AG10803 (cell line): ENCODE data around the gene PCDH17.

Source experiments
- DNase-seq: peaks from one replicate; pipeline ENCODE4 v3.0.0; 2010; ENCODE audit warnings: low read depth
- H3K4me3 ChIP-seq: 2 replicates; pipeline ENCODE4 v1.5.1; 2011; ENCODE audit warnings: mild to moderate bottlenecking, low read length, control low read depth
- TF ChIP-seq, protein P1 (sequence below): conservative IDR thresholded peaks from 2 replicates; pipeline ENCODE4 v1.5.1; 2011; ENCODE audit warnings: mild to moderate bottlenecking, low read length, control low read depth, inconsistent platforms

The PCDH17 gene

DNA sequence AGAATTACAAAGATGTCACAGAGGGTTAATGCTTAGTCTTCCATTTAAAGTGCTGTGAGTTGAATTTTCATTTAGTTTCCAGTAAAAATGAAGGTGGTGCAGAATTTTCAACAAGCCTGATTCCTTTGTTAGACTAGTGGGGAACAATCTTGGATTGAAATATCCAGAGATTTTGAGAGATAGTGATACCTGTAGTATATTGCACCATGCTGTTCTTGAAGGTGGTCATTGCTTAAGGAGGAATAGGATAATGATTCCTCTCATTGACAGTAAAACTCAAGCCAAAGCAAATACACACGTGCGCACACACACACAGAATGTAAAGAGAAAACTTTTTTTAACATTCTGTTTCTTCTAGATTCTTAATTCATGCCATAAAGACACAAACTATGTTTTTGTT is 5.3 kb downstream of the PCDH17 start:
- H3K4me3 ChIP-seq, result no peak overlapping the region
- TF ChIP-seq, protein P1, sequence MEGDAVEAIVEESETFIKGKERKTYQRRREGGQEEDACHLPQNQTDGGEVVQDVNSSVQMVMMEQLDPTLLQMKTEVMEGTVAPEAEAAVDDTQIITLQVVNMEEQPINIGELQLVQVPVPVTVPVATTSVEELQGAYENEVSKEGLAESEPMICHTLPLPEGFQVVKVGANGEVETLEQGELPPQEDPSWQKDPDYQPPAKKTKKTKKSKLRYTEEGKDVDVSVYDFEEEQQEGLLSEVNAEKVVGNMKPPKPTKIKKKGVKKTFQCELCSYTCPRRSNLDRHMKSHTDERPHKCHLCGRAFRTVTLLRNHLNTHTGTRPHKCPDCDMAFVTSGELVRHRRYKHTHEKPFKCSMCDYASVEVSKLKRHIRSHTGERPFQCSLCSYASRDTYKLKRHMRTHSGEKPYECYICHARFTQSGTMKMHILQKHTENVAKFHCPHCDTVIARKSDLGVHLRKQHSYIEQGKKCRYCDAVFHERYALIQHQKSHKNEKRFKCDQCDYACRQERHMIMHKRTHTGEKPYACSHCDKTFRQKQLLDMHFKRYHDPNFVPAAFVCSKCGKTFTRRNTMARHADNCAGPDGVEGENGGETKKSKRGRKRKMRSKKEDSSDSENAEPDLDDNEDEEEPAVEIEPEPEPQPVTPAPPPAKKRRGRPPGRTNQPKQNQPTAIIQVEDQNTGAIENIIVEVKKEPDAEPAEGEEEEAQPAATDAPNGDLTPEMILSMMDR, result no peak
- DNase-seq, result no peak

DNA sequence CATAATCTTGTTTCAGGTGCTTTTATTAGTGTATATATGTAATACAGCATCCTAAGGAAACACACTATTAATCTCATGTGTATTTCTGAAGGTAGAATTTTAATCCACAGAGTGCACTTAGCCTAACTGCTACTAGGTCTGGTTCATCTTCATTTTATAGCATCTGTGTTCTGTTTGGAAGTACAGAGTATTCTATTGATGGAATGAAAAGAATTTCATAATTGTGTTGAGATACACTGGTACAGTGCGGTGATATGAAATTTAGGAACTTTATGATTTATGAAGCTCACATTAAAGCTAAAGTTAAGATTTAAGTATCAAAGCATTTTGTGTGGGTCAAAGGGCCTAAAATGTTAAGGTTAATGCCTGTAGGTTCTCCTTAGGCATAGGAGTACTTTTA is 6.0 kb downstream of the PCDH17 start:
- TF ChIP-seq, protein P1, result no peak
- DNase-seq, result no peak
- H3K4me3 ChIP-seq, result no peak overlapping the region

DNA sequence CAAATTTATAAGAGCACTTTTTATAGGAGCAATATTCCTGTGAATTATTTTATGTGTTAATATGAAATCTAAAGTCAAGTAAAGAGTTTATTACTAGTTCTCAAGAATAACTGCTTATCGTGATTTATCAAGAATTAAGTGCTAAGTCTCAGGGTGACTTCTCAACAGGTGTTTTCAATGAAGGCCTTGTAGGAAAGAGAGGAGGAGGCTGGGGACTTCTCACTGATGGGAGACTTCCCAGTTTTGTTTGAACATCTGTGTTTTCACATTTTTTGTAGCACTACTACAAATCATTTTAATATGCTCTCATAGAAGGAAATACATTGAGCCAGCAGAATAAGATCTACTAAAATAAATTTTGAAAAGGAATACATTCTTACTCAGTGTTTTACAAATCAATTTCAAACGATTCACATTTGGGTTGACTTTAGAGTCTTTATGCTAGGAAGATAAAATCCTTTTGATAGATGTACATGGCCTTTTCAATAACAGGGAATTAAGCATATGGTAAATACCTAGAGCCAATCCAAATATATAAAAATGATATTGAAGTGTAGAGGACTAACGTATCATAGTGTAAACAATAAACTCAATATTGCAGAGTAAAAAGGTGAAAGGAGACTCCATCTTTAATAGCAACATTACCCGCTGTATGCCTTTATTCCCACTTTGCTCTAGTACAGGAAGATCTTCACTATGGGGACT is 6.8 kb downstream of the PCDH17 start:
- no peak overlapping the region for H3K4me3 ChIP-seq
- TF ChIP-seq, protein P1, result no peak
- no peak for DNase-seq

DNA sequence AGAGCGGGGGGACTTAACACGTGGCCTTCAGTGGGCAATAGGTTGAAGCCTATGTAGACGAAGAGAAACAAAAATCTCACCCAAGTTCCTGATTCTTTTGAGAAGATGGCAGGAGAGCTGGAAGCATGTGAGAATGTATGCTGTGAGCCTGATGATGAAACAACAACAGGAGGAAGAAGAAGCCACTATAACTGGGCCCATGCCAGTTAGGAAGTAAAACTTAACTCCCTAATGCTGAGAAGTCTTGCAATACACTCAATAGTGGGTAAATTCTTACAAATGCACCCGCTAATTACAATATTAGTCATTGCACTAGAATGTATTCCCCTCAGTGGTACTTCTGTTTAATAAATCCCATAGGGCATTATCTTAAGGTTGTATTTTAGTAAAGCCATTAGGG is 9.1 kb downstream of the PCDH17 start:
- no peak overlapping the region for H3K4me3 ChIP-seq
- TF ChIP-seq, protein P1, result no peak
- no peak for DNase-seq

DNA sequence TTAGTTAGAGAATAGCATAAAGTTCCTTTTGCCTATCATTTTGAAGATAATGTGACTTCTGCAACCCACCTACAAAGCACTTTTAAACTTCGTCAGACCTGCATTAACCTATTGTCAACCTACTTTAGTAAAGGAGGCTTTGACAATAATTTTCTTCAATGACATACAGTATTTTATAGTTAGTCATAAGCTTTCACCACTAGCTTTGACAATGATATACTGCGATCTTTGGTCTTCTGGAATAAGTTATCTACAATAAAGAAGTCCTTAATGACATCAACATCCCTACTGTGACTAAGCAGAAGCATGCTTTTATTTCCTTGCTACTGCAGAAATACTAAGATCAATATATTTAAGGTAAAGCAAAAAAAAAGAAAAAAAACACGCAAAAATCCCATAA is 9.5 kb downstream of the PCDH17 start:
- no peak overlapping the region for H3K4me3 ChIP-seq
- TF ChIP-seq, protein P1, result no peak
- DNase-seq, result no peak

DNA sequence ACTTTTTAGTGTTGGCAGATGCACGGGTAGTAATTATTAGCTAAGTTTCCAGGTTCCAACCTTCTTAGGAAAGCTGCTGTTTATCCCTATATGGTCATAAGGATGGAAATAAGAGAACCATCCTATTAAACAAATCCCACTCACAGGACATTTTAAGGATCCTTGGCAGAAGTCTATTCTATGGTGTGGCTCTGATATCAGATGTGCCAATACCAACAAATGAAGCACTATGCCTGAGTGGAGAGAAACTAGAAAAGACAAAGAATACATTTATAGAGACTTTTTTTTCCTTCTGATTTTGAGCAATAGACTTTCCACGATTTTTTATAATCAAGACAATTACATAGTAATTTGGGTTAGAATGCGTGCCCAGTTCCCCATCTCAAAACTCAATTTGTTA is 12.6 kb downstream of the PCDH17 start:
- H3K4me3 ChIP-seq, result no peak overlapping the region
- no peak for DNase-seq
- TF ChIP-seq, protein P1, result no peak

DNA sequence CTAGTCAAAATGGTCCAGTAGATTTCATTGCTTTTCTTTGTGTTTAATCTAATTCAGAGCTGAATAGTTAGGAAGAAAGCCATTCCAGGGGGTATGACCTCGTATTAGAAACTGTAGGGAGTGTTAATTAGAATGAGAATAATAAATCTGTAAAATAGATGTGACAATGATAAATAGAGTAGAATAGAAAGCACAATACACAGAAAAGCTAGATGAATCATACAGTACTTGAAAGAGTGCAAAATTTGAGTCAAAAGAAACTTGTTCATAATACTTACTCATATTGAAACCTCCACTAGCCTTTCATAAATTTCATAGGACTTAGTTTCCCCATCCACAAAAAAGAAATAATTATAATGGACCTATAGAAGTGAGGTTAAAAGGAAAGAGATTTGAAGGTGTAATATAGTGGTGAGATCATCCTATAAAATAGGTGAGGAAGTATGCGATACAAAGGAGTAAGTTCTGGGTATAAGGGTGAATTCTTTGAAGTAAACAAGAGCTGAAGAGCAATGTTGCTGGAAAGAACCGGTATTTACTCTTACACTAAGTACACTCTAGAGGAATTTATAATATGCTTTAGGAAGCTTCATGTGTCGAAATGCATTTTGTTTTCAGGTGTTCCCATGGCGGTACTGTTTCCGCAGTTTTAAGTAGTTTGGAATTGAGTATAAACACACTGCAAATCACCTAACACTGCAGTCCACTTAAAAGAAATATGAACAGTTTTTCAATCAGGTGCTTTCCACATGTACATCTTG is 21.9 kb downstream of the PCDH17 start:
- TF ChIP-seq, protein P1, result no peak
- DNase-seq, result no peak
- H3K4me3 ChIP-seq, result no peak overlapping the region
